Body of pancreas (tissue), 4 donors: Measurements from ENCODE around the gene ZNF334.

Experiments used
- CTCF ChIP-seq, 7 experiments: fragments of 450-650 bp in 4 of 7; fragments of 200-600 bp in 3 of 7; sonication (generic) in 3 of 7; IDR thresholded peaks; one replicate each; pipeline ENCODE4 v1.5.1; 2016 to 2019; ENCODE audit warnings: antibody characterized with exemption in 7 of 7
- POLR2A ChIP-seq, 3 donors: fragments of 450-650 bp; IDR thresholded peaks; one replicate each; pipeline ENCODE4 v1.6.1; 2016; ENCODE audit warnings: antibody characterized with exemption in 3 of 3, mild to moderate bottlenecking in 2 of 3

- TF ChIP-seq CTCF (IDR thresholded peaks at IDR 0.05) (no peak), POLR2A (IDR thresholded peaks at IDR 0.05) (no peak)
Observed at GRCh38 chr20:46523108-46523507, 9.7 kb upstream of the ZNF334 start.
